Lower leg skin (tissue), 3 donors: ENCODE data around the gene CTRB1.

Source experiments
- POLR2A ChIP-seq, 2 donors: fragments of 450-650 bp; IDR thresholded peaks; one replicate each; pipeline ENCODE4 v1.6.1; 2016 to 2017; ENCODE audit warnings: antibody characterized with exemption in 2 of 2, mild to moderate bottlenecking in 1 of 2, moderate library complexity in 1 of 2
- TF ChIP-seq, protein P1 (sequence below), 3 donors: fragments of 450-650 bp; IDR thresholded peaks; one replicate each; pipeline ENCODE4 v1.5.1; 2016; ENCODE audit warnings: antibody characterized with exemption in 3 of 3, mild to moderate bottlenecking in 3 of 3, moderate library complexity in 2 of 3

DNA sequence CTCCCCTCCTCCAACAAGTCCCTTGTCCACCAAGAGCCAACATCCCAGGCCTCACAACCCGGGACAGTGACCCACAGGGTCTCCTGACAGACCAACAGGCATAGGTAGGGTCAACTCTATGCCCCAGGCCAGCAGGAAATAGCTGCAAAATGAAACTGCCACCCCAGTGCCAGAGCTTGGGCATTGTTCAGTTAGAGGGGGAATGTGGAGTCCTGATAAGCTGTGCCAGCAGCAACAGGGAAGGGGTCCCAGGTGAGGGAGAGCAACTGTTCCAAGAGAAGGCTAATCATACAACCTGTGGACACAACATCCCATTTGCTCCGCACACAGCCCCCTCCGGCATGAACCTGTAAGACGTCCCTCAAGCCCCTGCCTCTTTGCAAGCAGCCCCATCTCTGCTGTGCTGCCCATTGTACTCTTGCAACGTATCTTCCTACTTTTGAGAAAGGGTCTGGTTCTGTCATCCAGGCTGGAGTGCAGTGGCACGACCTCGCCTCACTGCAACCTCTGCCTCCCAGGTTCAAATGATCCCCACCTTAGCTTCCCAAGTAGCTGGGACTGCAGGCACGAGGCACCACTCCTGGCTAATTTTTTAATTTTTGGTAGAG, 29.0 kb upstream of the CTRB1 start:
- TF ChIP-seq, protein P1, sequence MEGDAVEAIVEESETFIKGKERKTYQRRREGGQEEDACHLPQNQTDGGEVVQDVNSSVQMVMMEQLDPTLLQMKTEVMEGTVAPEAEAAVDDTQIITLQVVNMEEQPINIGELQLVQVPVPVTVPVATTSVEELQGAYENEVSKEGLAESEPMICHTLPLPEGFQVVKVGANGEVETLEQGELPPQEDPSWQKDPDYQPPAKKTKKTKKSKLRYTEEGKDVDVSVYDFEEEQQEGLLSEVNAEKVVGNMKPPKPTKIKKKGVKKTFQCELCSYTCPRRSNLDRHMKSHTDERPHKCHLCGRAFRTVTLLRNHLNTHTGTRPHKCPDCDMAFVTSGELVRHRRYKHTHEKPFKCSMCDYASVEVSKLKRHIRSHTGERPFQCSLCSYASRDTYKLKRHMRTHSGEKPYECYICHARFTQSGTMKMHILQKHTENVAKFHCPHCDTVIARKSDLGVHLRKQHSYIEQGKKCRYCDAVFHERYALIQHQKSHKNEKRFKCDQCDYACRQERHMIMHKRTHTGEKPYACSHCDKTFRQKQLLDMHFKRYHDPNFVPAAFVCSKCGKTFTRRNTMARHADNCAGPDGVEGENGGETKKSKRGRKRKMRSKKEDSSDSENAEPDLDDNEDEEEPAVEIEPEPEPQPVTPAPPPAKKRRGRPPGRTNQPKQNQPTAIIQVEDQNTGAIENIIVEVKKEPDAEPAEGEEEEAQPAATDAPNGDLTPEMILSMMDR (IDR thresholded peaks at IDR 0.05) = no peak
- TF ChIP-seq POLR2A (IDR thresholded peaks at IDR 0.05) = no peak
